GM19397 (cell line): ENCODE measurements around the gene DDC.
"Not testable (repeated sequence)": the region's sequence is repeated elsewhere in the genome, so short reads cannot be mapped to it uniquely, and the experiment has no call there.

Experiments used
- ATAC-seq: cut with Tn5 transposase; IDR thresholded peaks from one replicate; pipeline ENCODE4 v1.9.1; 2021; ENCODE audit warnings: mild to moderate bottlenecking, moderate library complexity; ENCODE audit not compliant: unreplicated experiment

The DDC gene

GRCh38 chr7:50529093-50529862 is 35.9 kb downstream of the DDC start:
- no peak for ATAC-seq

- ATAC-seq: no peak
Observed at GRCh38 chr7:50528266-50529092, 36.7 kb downstream of the DDC start.

- not testable (repeated sequence) for ATAC-seq
Observed at GRCh38 chr7:50519350-50519749, 45.9 kb downstream of the DDC start.

- ATAC-seq: no peak
Observed at GRCh38 chr7:50513166-50513871, 51.9 kb downstream of the DDC start.

GRCh38 chr7:50512384-50512783 is 52.8 kb downstream of the DDC start:
- no peak for ATAC-seq

- ATAC-seq: no peak
Observed at GRCh38 chr7:50509459-50509858, 55.7 kb downstream of the DDC start.

GRCh38 chr7:50508471-50508943 is 56.7 kb downstream of the DDC start:
- ATAC-seq: no peak

GRCh38 chr7:50507898-50508470 is 57.2 kb downstream of the DDC start:
- no peak for ATAC-seq

GRCh38 chr7:50505553-50506210 is 59.5 kb downstream of the DDC start:
- ATAC-seq: no peak

- no peak for ATAC-seq
Observed at GRCh38 chr7:50504646-50505546, 60.3 kb downstream of the DDC start.

- no peak for ATAC-seq
Observed at GRCh38 chr7:50502947-50503346, 62.3 kb downstream of the DDC start.

GRCh38 chr7:50502001-50502684 is 63.1 kb downstream of the DDC start:
- no peak for ATAC-seq

- no peak for ATAC-seq
Observed at GRCh38 chr7:50499092-50499491, 66.1 kb downstream of the DDC start.

- ATAC-seq: no peak
Observed at GRCh38 chr7:50497968-50498367, 67.2 kb downstream of the DDC start.

- ATAC-seq: no peak
Observed at GRCh38 chr7:50497068-50497642, 68.0 kb downstream of the DDC start.

GRCh38 chr7:50496569-50496968 is 68.6 kb downstream of the DDC start:
- no peak for ATAC-seq

- no peak for ATAC-seq
Observed at GRCh38 chr7:50495746-50496145, 69.5 kb downstream of the DDC start.

GRCh38 chr7:50492770-50493519 is 72.3 kb downstream of the DDC start:
- ATAC-seq: no peak
